Fibroblast of pulmonary artery (primary cell): ENCODE results near the gene DMRTB1.
A peak's percentile ranks its signal among the peaks of the same experiment; 100 is the strongest.

ENCODE experiments used
- DNase-seq: peaks from one replicate; pipeline ENCODE4 v3.0.0-alpha.2; 2010; ENCODE audit warnings: low read depth
- H3K4me3 ChIP-seq: replicated peaks from 2 replicates; pipeline ENCODE4 v1.5.1; 2011; ENCODE audit warnings: low read depth, mild to moderate bottlenecking, control low read depth, low read length, moderate library complexity
- CTCF ChIP-seq: IDR thresholded peaks from 2 replicates; pipeline ENCODE4 v1.5.1; 2011; ENCODE audit warnings: mild to moderate bottlenecking, control low read depth, low read length, inconsistent platforms; ENCODE audit errors: missing control alignments

The DMRTB1 gene

GRCh38 chr1:53463961-53464899, 5.0 kb downstream of the DMRTB1 start:
- no peak for TF ChIP-seq CTCF
- no peak for DNase-seq
- no peak overlapping the region for H3K4me3 ChIP-seq

GRCh38 chr1:53465023-53465957, 6.1 kb downstream of the DMRTB1 start:
- no peak overlapping the region for H3K4me3 ChIP-seq
- DNase-seq: no peak
- TF ChIP-seq CTCF: no peak

GRCh38 chr1:53467391-53467790, 8.2 kb downstream of the DMRTB1 start:
- no peak for DNase-seq
- no peak overlapping the region for H3K4me3 ChIP-seq
- TF ChIP-seq CTCF: no peak

GRCh38 chr1:53468374-53468773, 9.2 kb downstream of the DMRTB1 start:
- no peak overlapping the region for H3K4me3 ChIP-seq
- DNase-seq: no peak
- TF ChIP-seq CTCF: no peak

GRCh38 chr1:53469373-53469772, 10.2 kb downstream of the DMRTB1 start:
- DNase-seq: no peak
- no peak for TF ChIP-seq CTCF
- H3K4me3 ChIP-seq: no peak overlapping the region

- peak; percentile 71 for DNase-seq
- TF ChIP-seq CTCF: peak; percentile 48
- H3K4me3 ChIP-seq: no peak overlapping the region
Observed at GRCh38 chr1:53470155-53470554, 11.0 kb downstream of the DMRTB1 start.
